ENCODE measurements around the gene CRAT. TPM values are rescaled to one million over a fixed set of nuclear protein-coding genes. Genes with fewer than 3 reads are reported as not detected.

CRAT gene
- total RNA-seq, 1 experiment from 2014 or later, result 7.1 TPM

- Mint-ChIP-seq H3K27ac (ENCODE audit: unreplicated experiment) (no peak overlapping the region), H3K36me3 (ENCODE audit: insufficient read depth, unreplicated experiment) (peaks cover 34% of the 10 kb centered on the region), H3K4me1 (ENCODE audit: low read depth, unreplicated experiment) (peaks cover 12% of the 10 kb centered on the region), H3K9me3 (ENCODE audit: low read depth, unreplicated experiment) (no peaks in the 10 kb centered on the region), H3K4me3 (ENCODE audit: low read depth, unreplicated experiment) (no peak overlapping the region), H3K27me3 (ENCODE audit: unreplicated experiment) (no peaks in the 10 kb centered on the region)
- no peak for DNase-seq
- no TSS peak for BruUV-seq (replicated peaks)
- CTCF ChIA-PET, result interaction anchor here (1.1 to 1.5 kb wide), 2 partner anchors 197 to 471 kb away, joined by 3 to 4 read pairs; no protein-coding TSS in a partner anchor
- no peak for TF ChIP-seq CTCF (IDR thresholded peaks at IDR 0.05; ENCODE audit: unreplicated experiment)
- intact Hi-C loops (cut with micrococcal nuclease; ENCODE audit: unreplicated experiment), result loop anchor here (2.0 to 10.0 kb wide), 2 partner anchors 479 to 637 kb away; no protein-coding TSS in a partner anchor
Observed at GRCh38 chr9:129137292-129138143, 26.9 kb upstream of the CRAT start.

- CTCF ChIA-PET, result interaction anchor here (1.1 to 1.5 kb wide), 2 partner anchors 198 to 472 kb away, joined by 3 to 4 read pairs; no protein-coding TSS in a partner anchor
- Mint-ChIP-seq H3K36me3 (ENCODE audit: insufficient read depth, unreplicated experiment) (peaks cover 30% of the 10 kb centered on the region), H3K27me3 (ENCODE audit: unreplicated experiment) (no peaks in the 10 kb centered on the region), H3K4me1 (ENCODE audit: low read depth, unreplicated experiment) (peaks cover 12% of the 10 kb centered on the region), H3K9me3 (ENCODE audit: low read depth, unreplicated experiment) (no peaks in the 10 kb centered on the region), H3K4me3 (ENCODE audit: low read depth, unreplicated experiment) (no peak overlapping the region), H3K27ac (ENCODE audit: unreplicated experiment) (no peak overlapping the region)
- no peak for TF ChIP-seq CTCF (IDR thresholded peaks at IDR 0.05; ENCODE audit: unreplicated experiment)
- BruUV-seq (replicated peaks), result no TSS peak
- DNase-seq, result no peak
- intact Hi-C loops (cut with micrococcal nuclease; ENCODE audit: unreplicated experiment), result loop anchor here (10.0 kb wide), 1 partner anchor 638 kb away; no protein-coding TSS in a partner anchor
Observed at GRCh38 chr9:129136446-129137035, 25.9 kb upstream of the CRAT start.

- CTCF ChIA-PET, result no interaction called here
- Mint-ChIP-seq H3K36me3 (ENCODE audit: insufficient read depth, unreplicated experiment) (peaks cover 30% of the 10 kb centered on the region), H3K4me1 (ENCODE audit: low read depth, unreplicated experiment) (peaks cover 12% of the 10 kb centered on the region), H3K27me3 (ENCODE audit: unreplicated experiment) (no peaks in the 10 kb centered on the region), H3K9me3 (ENCODE audit: low read depth, unreplicated experiment) (no peaks in the 10 kb centered on the region), H3K27ac (ENCODE audit: unreplicated experiment) (no peak overlapping the region), H3K4me3 (ENCODE audit: low read depth, unreplicated experiment) (no peak overlapping the region)
- intact Hi-C loops (cut with micrococcal nuclease; ENCODE audit: unreplicated experiment), result loop anchor here (10.0 kb wide), 1 partner anchor 639 kb away; no protein-coding TSS in a partner anchor
- DNase-seq, result no peak
- no TSS peak for BruUV-seq (replicated peaks)
- TF ChIP-seq CTCF (IDR thresholded peaks at IDR 0.05; ENCODE audit: unreplicated experiment), result no peak
Observed at GRCh38 chr9:129135476-129135875, 24.9 kb upstream of the CRAT start.

GRCh38 chr9:129133082-129133481 is 22.5 kb upstream of the CRAT start:
- H3K36me3 Mint-ChIP-seq (ENCODE audit: insufficient read depth, unreplicated experiment), result peaks cover 14% of the 10 kb centered on the region
- BruUV-seq (replicated peaks), result no TSS peak

More at GRCh38 chr9:129133082-129133481, 22.5 kb upstream of the CRAT start:
- no peak for TF ChIP-seq CTCF (IDR thresholded peaks at IDR 0.05; ENCODE audit: unreplicated experiment)
- intact Hi-C loops (cut with micrococcal nuclease; ENCODE audit: unreplicated experiment), result loop anchor here (10.0 kb wide), 1 partner anchor 642 kb away; no protein-coding TSS in a partner anchor
- CTCF ChIA-PET, result interaction anchor here (0.6 kb wide), 1 partner anchor 349 kb away, joined by 3 read pairs; no protein-coding TSS in a partner anchor
- Mint-ChIP-seq H3K27me3 (ENCODE audit: unreplicated experiment) (no peaks in the 10 kb centered on the region), H3K4me3 (ENCODE audit: low read depth, unreplicated experiment) (no peak overlapping the region), H3K27ac (ENCODE audit: unreplicated experiment) (no peak overlapping the region), H3K4me1 (ENCODE audit: low read depth, unreplicated experiment) (no peaks in the 10 kb centered on the region), H3K9me3 (ENCODE audit: low read depth, unreplicated experiment) (no peaks in the 10 kb centered on the region)
- DNase-seq, result no peak
